Large intestine (tissue), 3 donors: ENCODE measurements around the gene NPFF. TPM values are rescaled to one million over a fixed set of nuclear protein-coding genes. Genes with fewer than 3 reads are reported as not detected.

ENCODE experiments used
- DNase-seq, 2 donors: peaks; one replicate each; pipeline versions ENCODE4 v3.0.0 to v3.0.0-alpha.2; 2013
- H3K27ac ChIP-seq: one replicate; pipeline ENCODE4 v1.5.1; 2013; ENCODE audit warnings: low read length
- H3K27me3 ChIP-seq: 2 replicates; pipeline ENCODE4 v1.6.1; 2013; ENCODE audit warnings: low read length; ENCODE audit not compliant: control insufficient read depth, insufficient read depth
- H3K36me3 ChIP-seq: 2 replicates; pipeline ENCODE4 v1.6.1; 2013; ENCODE audit warnings: low read length; ENCODE audit not compliant: control insufficient read depth, insufficient read depth
- H3K4me1 ChIP-seq: one replicate; pipeline ENCODE4 v1.6.1; 2013; ENCODE audit warnings: low read length; ENCODE audit not compliant: control insufficient read depth, insufficient read depth
- H3K4me3 ChIP-seq: one replicate; pipeline ENCODE4 v1.5.1; 2013; ENCODE audit warnings: low read length
- H3K9me3 ChIP-seq: one replicate; pipeline ENCODE4 v1.6.1; 2013; ENCODE audit warnings: mild to moderate bottlenecking, low read depth, low read length, moderate library complexity; ENCODE audit not compliant: control insufficient read depth
- WGBS: methylation state at CpG from one replicate; pipeline ENCODE4 v1.1.5; 2013; ENCODE audit warnings: low lambda C conversion rate; ENCODE audit not compliant: insufficient coverage; 5-methylcytosine and 5-hydroxymethylcytosine counted together
- polyA plus RNA-seq: library from polyadenylated mRNA; unstranded; fragments of 120-200 nt; gene quantifications from one replicate; pipeline ENCODE4 v1.2.1, GENCODE V29; 2013

The NPFF gene
- polyA plus RNA-seq, 1 donor = not detected

DNA sequence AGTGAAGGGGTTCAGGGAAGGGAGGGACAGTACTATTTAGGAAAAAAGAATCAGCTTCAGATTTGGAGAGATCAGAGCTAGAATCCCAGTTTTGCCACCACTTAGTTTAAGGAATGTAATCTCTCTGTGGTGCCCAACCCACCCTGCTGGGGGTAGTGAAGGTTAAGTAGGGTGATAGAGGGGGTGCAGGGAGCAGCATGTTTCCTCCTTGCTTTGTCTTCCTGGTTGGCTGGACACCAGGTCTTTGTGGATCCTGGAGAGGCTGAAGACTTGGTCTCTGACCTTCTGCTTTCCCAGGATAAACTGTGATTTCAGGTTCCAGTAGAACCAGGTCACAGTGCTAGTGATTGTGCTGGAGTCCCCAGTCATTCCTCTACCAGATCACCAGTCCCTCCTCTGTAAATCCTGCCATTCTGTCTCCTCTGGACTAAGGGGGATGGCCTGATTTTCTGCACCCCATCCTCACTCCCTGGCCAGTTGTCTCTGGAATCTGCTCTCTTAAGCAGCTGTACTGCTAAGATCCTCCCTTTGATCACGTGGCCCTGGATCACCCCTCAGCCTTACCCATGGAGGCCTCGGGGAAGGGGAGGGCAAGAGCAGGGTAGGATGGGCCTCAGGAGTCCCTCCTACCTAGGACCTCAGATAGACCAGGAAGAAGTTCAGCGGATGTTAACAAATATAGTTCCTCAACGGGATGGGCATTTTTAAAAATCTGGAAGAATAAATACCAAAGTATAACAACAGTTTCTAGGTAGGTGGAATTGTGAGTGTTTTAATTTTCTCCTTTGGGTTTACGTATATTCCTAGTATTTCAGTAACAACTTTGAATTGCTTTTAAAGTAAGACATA lies 11.2 kb downstream of the NPFF start:
- WGBS = no CpG with 5 or more reads among the region's 5 CpGs
- peak; percentile 89 to 92 for DNase-seq
- H3K9me3 ChIP-seq = no peaks in the 10 kb centered on the region
- H3K27ac ChIP-seq = peak overlapping the region; percentile 65
- H3K27me3 ChIP-seq = no peaks in the 10 kb centered on the region
- H3K36me3 ChIP-seq = no peaks in the 10 kb centered on the region
- peaks cover 52% of the 10 kb centered on the region for H3K4me1 ChIP-seq
- peak overlapping the region; percentile 16 for H3K4me3 ChIP-seq

DNA sequence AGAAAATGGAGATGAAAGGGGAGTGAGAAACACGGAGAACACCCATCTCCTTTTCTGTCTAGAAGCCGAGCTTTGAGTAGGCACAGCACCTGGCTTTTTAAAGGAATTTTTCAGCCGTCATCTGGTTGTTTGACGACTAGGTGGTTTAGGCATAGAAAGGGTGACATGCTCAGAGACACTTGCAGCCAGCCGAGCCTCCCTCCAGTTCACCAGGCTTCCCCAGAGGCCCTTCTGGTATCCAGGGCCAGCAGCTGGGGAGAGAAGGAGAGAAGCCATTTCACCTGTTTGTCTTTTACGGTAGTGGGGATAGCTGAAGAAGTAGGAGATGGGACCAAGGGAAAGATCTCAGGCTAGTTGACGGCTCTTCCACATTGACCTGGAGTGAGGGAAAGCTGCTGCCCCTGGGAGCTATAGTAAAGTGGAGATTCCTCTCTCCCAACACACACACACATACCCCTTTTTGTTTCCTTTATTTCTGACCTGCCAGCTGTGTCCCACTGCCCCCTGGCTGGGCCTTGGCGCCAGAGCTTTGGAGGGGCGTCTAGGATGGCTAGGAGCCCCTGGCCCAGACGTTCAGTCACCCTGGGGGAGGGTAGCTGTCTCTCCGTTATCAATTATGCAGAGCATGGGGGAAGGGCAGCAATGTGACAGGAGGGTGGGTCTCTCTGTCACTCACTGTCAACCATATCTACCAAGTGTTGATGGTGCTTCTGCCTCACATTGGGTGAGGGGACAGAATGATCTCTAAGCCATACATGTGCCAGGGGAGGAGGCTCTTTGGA lies 13.5 kb downstream of the NPFF start:
- Histone ChIP-seq H3K27me3 (no peaks in the 10 kb centered on the region), H3K36me3 (no peaks in the 10 kb centered on the region), H3K27ac (peak overlapping the region; percentile 87), H3K4me1 (peaks cover 45% of the 10 kb centered on the region), H3K4me3 (peak overlapping the region; percentile 77), H3K9me3 (no peaks in the 10 kb centered on the region)
- no CpG with 5 or more reads among the region's 11 CpGs for WGBS
- DNase-seq = no peak

DNA sequence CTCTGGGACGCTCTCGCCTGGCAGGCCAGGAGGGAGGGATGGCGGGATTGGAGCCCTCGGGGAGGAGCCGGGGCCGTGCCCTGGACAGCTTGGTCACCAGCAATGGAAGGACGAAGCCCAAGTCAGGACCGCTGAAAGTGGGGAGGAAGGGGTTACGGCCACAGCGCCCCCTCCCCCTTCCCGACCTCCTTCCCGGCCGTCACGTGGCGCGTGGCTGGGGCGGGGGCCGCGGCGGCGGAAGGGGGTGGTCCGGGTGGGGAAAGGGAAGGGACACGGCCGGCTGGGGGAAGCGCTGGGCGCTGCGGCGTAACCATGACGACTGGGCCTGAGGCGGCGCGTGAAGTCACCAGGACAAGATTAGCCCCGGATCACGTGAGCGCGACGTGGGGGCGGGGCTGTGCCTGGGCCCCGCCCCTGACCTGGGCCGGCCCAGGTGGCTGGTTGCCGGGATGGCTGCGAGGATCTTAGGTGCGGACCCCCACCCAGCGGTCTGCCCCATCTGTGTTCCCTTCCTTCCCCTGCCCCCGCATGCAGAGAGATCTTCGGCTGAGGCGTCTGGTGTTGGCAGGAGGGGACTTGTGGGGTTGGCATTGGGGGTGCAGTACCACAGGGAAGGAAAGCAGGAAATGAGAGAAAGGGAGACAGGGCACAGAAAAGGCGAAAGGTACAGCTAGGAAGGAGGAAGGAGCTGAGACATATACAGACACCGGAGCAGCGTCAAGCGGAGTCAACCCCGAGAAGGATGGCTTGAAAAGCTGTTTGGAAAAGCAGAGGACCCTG lies 14.3 kb downstream of the NPFF start:
- H3K4me1 ChIP-seq = peaks cover 40% of the 10 kb centered on the region
- H3K27me3 ChIP-seq = no peaks in the 10 kb centered on the region
- H3K36me3 ChIP-seq = peaks cover 2% of the 10 kb centered on the region
- no peaks in the 10 kb centered on the region for H3K9me3 ChIP-seq
- DNase-seq = peak; percentile 93
- peak overlapping the region; percentile 87 for H3K27ac ChIP-seq
- WGBS = 8% methylated on average over 4 of the region's 52 CpGs
- peak overlapping the region; percentile 77 for H3K4me3 ChIP-seq

DNA sequence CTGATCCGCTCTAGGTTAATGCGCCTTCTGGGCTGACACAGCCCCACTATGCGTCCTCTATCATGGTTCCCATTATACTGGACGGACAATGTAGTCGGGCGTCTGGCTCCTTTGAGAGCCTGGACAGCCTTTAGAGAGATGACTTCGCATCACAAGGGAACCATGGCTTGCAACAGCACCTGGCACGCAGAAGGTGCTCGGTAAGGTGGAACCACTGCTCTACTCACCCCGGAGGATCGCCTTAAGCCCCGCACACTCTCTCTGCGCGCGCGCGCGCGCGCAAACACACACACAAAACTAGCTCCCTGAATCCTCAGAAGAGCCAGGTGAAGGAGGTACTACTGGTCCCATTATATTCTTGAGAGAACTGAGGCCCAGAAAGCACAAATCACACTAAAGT lies 15.1 kb downstream of the NPFF start:
- no peak for DNase-seq

DNA sequence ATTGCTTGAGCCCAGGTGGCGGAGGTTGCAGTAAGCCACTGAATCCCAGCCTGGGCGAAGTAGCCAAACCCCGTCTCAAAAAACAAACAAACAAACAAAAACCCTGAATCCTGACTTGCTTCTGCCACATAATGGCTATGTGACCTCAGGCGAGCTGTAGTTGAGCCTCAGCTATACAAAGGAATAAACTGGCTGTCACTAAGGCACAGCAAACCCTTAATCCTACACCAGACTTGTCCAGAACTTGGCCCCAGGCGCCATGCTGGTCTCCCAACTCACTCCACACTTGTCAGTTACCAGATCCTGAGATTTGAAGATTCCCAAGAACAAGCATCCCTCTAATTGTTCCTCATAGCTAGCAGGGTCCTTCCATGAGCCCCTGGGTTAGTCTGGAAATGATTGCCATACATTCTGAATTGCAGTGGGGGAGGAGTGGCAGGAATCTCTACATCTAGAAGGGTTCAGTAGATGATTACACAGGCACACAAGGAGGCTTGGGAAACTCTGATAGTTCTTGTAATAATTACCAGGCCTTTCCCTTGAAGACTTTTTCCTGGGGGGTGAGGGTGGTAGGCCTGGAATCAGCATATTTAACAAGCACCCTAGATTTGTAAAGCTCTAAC lies 17.9 kb downstream of the NPFF start:
- Histone ChIP-seq H3K4me1 (peaks cover 24% of the 10 kb centered on the region), H3K4me3 (no peak overlapping the region), H3K36me3 (peaks cover 36% of the 10 kb centered on the region), H3K27me3 (no peaks in the 10 kb centered on the region), H3K9me3 (no peaks in the 10 kb centered on the region), H3K27ac (no peak overlapping the region)
- DNase-seq = no peak
- no CpG with 5 or more reads among the region's 5 CpGs for WGBS

More for the DNA sequence above, 15.1 kb downstream of the NPFF start:
- Histone ChIP-seq H3K9me3 (no peaks in the 10 kb centered on the region), H3K36me3 (peaks cover 9% of the 10 kb centered on the region), H3K27ac (no peak overlapping the region), H3K4me3 (peak overlapping the region; percentile 77), H3K4me1 (peaks cover 39% of the 10 kb centered on the region), H3K27me3 (no peaks in the 10 kb centered on the region)
- WGBS = no CpG with 5 or more reads among the region's 20 CpGs

DNA sequence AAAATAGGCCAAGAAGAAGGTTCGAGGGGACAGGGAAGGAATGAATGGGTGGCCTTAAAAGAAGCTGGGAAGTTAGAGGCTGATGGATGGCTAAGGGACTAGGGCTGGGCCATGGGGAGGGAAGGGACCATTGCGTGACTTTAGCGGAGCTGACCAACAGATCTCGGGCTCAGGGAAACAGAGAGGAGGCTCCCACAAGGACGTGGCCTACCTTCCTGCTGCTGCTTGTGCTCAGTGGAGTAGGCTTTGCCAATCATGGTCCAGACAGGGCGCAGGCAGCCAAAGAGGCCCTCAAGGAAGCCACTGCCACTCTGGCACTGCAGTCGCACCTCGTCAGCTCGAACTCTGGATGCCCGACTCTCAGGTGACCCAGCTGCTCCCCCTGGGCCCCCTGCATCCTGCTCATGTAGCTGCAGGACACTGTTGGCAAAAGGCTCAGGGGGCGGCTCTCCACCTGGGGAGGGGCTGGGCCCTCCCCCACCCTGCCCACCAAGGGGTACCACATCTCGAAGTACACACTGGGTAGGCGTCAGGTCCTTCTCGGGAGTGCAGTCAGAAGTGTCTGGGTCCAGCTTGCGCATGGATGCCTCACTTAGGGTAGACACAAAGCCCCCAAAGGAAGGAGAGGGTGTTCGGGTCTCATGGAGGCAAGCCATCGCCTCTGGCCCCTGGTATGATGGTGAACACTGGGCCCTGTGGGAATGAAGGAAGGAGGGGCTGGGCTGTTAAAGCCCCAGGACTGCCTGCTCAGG lies 20.4 kb downstream of the NPFF start:
- peaks cover 2% of the 10 kb centered on the region for H3K9me3 ChIP-seq
- no peaks in the 10 kb centered on the region for H3K27me3 ChIP-seq
- 80% methylated on average over 1 of the region's 17 CpGs for WGBS
- peaks cover 22% of the 10 kb centered on the region for H3K4me1 ChIP-seq
- DNase-seq = no peak
- H3K36me3 ChIP-seq = peaks cover 60% of the 10 kb centered on the region
- no peak overlapping the region for H3K27ac ChIP-seq
- no peak overlapping the region for H3K4me3 ChIP-seq

DNA sequence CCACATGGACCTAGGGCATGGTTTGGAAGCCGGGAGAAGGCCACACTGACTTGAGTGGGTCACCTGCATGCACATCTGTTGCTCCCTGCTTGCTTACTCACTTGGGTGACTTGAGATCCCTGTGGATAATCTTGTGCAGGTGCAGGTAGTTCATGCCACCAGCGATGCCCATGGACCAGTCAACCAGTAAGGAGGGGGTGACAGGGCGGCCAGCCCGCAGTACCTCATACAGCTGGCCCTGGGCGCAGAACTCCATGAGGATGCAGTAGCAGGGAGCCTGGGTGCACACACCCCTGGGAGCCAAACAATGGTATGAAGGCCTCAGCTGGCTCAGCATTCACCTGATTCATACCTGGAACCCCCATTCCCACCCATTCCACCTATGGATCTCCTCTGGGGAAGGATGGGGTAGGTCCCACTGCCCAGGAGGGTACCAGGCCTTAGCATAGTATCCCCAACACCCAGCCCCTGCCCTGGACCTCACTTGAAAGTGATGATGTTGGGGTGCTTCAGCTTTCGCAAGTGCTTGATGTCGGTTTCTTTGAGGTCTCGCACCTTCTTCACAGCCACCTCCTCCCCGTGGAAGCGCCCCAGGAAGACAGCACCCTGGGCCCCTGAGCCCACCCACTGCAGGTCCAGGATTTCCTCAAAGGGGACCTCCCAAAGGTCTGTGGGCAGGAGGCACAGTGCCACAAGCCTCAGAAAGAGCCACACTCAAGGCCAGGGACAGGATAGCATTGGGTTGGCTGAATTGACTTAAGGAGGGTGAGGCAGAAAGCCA lies 21.1 kb downstream of the NPFF start:
- Histone ChIP-seq H3K9me3 (peaks cover 2% of the 10 kb centered on the region), H3K4me3 (no peak overlapping the region), H3K27ac (no peak overlapping the region), H3K4me1 (peaks cover 22% of the 10 kb centered on the region), H3K36me3 (peaks cover 66% of the 10 kb centered on the region), H3K27me3 (no peaks in the 10 kb centered on the region)
- no CpG with 5 or more reads among the region's 10 CpGs for WGBS
- DNase-seq = no peak

DNA sequence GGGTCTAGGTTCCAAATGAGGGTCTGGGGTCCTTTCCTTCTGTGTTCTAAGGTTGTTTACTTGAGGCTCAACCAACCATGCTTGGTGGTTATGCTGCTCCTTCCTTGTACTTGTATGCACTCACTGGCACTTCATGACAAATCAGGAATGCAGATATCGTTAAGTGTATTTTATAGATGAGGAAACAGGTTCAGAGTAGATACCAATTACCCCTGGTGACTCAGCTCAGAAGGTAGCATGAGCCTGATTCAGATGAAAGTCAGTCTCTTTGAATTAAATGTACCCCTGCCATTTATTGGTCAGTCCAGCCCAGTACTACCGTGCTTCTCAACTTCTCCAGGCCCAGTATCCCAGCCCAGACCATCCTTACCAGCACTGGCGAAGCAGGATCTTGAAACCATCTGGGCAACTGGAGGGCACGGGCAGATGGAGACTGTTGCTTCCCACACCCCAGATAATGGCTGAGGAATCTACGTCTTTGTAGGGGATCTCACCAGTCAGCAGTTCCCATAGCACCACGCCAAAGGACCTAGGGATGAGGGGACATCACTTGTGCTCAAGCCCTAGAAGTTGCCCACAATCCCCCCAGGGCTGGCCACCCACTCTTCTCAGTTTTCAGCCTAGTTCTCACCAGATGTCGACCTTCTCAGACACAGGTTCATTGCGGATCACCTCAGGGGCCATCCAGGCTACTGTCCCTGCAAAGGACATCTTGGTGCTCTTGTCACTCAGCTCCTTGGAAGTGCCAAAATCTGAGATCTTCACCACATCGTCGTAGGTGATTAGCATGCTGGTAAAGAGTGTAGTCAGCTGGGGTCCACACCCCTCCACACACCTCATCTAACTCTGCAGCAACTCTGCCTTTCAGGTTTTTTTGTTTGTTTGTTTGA lies 22.4 kb downstream of the NPFF start:
- WGBS = no CpG with 5 or more reads among the region's 10 CpGs
- DNase-seq = no peak
- H3K27me3 ChIP-seq = no peaks in the 10 kb centered on the region
- H3K9me3 ChIP-seq = peaks cover 2% of the 10 kb centered on the region
- H3K36me3 ChIP-seq = peaks cover 78% of the 10 kb centered on the region
- H3K27ac ChIP-seq = no peak overlapping the region
- H3K4me3 ChIP-seq = no peak overlapping the region
- peaks cover 22% of the 10 kb centered on the region for H3K4me1 ChIP-seq
